ENCODE results near the gene SLC19A3.

The SLC19A3 gene

GRCh38 chr2:227665189-227665940, 52.5 kb downstream of the SLC19A3 start:
- WGBS = 89% methylated on average over 3 of the region's 6 CpGs
- H3K4me2 ChIP-seq (ENCODE audit: low read length, poor library complexity, severe bottlenecking) = no peak overlapping the region
- no peak overlapping the region for H3K4me3 ChIP-seq (ENCODE audit: insufficient read depth in 1 of 2, low read depth in 1 of 2, low read length in 2 of 2)
- no peak overlapping the region for H2AK5ac ChIP-seq (ENCODE audit: low read length, severe bottlenecking)
- no peak overlapping the region for H3K27ac ChIP-seq (ENCODE audit: low read length, poor library complexity, severe bottlenecking)
- peaks cover 1% of the 10 kb centered on the region for H3K4me1 ChIP-seq (ENCODE audit: control insufficient read depth, insufficient read depth, low read depth, low read length)
- H2BK5ac ChIP-seq (ENCODE audit: low read depth, low read length, poor library complexity, severe bottlenecking) = no peak overlapping the region
- H3K9ac ChIP-seq (ENCODE audit: low read length) = no peak overlapping the region
- H4K91ac ChIP-seq (ENCODE audit: low read length) = no peak overlapping the region
- no peak overlapping the region for H3K14ac ChIP-seq (ENCODE audit: low read length in 2 of 2)
- no peaks in the 10 kb centered on the region for H3K27me3 ChIP-seq (ENCODE audit: control insufficient read depth in 1 of 2, insufficient read depth in 1 of 2, low read length in 2 of 2)
- H4K8ac ChIP-seq (ENCODE audit: low read length) = no peak overlapping the region
- H3K9me3 ChIP-seq (ENCODE audit: control insufficient read depth, low read length) = no peaks in the 10 kb centered on the region
- H2BK120ac ChIP-seq (ENCODE audit: low read depth, low read length) = no peak overlapping the region
- H2AFZ ChIP-seq (ENCODE audit: low read depth, low read length) = no peak overlapping the region
- no peak overlapping the region for H3K23ac ChIP-seq (ENCODE audit: low read length in 2 of 2)
- no peaks in the 10 kb centered on the region for H3K36me3 ChIP-seq (ENCODE audit: control insufficient read depth in 1 of 2, insufficient read depth in 2 of 2, low read depth in 1 of 2, low read length in 2 of 2)
- H2BK12ac ChIP-seq (ENCODE audit: low read length in 2 of 2) = no peak overlapping the region
- H2BK15ac ChIP-seq (ENCODE audit: low read depth, poor library complexity, severe bottlenecking) = no peak overlapping the region
- DNase-seq = no peak
- no peak overlapping the region for H3K4ac ChIP-seq (ENCODE audit: low read depth in 1 of 2, low read length in 2 of 2)
- no peaks in the 10 kb centered on the region for H3K79me1 ChIP-seq (replicated peaks; ENCODE audit: low read length, poor library complexity, severe bottlenecking)
- H3K18ac ChIP-seq (ENCODE audit: low read depth in 1 of 2, low read length in 2 of 2) = no peak overlapping the region

DNA sequence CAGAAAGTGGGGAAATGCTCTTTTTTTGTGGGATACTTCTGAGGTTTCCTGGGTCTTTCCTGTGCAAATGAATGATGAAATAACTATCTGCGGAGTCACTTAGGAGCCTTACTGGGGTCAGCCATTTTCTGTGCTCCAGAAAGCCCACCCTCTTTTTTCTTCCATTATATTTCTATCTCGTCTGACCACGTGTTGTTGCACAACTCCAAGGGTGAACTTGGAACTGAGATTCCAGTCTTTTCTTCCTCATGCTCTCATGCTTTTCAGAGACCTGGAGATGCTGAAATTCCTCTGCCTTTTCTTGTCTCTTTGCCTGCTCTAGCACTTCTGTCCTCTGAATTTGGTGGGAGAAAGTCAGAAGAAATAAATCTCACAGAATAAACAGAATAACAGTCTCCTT, 56.0 kb downstream of the SLC19A3 start:
- WGBS = 72% methylated on average over 3 of the region's 3 CpGs
- Histone ChIP-seq H3K27me3 (ENCODE audit: control insufficient read depth in 1 of 2, insufficient read depth in 1 of 2, low read length in 2 of 2) (no peaks in the 10 kb centered on the region), H2AFZ (ENCODE audit: low read depth, low read length) (no peak overlapping the region), H2BK12ac (ENCODE audit: low read length in 2 of 2) (no peak overlapping the region), H3K4me1 (ENCODE audit: control insufficient read depth, insufficient read depth, low read depth, low read length) (peaks cover 3% of the 10 kb centered on the region), H2BK15ac (ENCODE audit: low read depth, poor library complexity, severe bottlenecking) (no peak overlapping the region), H3K9ac (ENCODE audit: low read length) (no peak overlapping the region), H4K91ac (ENCODE audit: low read length) (no peak overlapping the region), H3K18ac (ENCODE audit: low read depth in 1 of 2, low read length in 2 of 2) (no peak overlapping the region), H2AK5ac (ENCODE audit: low read length, severe bottlenecking) (no peak overlapping the region), H3K14ac (ENCODE audit: low read length in 2 of 2) (no peak overlapping the region), H3K4me3 (ENCODE audit: insufficient read depth in 1 of 2, low read depth in 1 of 2, low read length in 2 of 2) (no peak overlapping the region), H3K9me3 (ENCODE audit: control insufficient read depth, low read length) (no peaks in the 10 kb centered on the region), H4K8ac (ENCODE audit: low read length) (no peak overlapping the region), H2BK120ac (ENCODE audit: low read depth, low read length) (no peak overlapping the region), H3K23ac (ENCODE audit: low read length in 2 of 2) (no peak overlapping the region), H3K4me2 (ENCODE audit: low read length, poor library complexity, severe bottlenecking) (no peak overlapping the region), H2BK5ac (ENCODE audit: low read depth, low read length, poor library complexity, severe bottlenecking) (no peak overlapping the region), H3K36me3 (ENCODE audit: control insufficient read depth in 1 of 2, insufficient read depth in 2 of 2, low read depth in 1 of 2, low read length in 2 of 2) (no peaks in the 10 kb centered on the region), H3K4ac (ENCODE audit: low read depth in 1 of 2, low read length in 2 of 2) (no peak overlapping the region), H3K79me1 (replicated peaks; ENCODE audit: low read length, poor library complexity, severe bottlenecking) (no peaks in the 10 kb centered on the region), H3K27ac (ENCODE audit: low read length, poor library complexity, severe bottlenecking) (no peak overlapping the region)
- DNase-seq = no peak

DNA sequence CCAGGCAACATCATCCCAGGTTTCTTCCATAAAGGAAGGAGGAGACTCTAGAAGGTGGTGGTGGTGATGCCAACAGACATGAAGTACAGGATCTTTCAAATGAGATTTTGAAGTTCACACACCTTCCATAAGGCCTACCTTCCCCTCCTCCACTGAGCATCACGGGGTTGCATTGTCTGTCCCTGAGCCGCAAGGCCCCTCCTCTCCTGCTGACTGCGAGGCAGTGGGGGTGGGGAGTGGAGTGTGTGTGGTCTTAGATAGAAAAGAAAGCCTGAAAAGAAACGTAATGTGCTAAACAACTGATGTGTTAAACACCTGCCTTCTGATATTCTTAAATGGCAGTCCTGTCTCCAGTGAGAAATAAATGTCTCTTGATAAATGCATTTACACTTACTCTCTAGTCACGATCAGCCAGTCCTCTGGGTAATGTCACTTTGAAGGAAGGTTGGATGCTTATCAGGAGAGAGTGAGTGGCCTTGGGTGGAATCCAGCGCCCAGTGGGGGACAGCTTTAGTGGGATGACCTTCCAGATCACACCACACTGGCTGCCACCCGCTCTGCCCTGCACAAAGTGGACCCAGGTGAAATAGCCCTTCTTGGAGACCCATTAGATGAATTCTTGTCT, 56.7 kb downstream of the SLC19A3 start:
- Histone ChIP-seq H3K9ac (ENCODE audit: low read length) (no peak overlapping the region), H3K27me3 (ENCODE audit: control insufficient read depth in 1 of 2, insufficient read depth in 1 of 2, low read length in 2 of 2) (no peaks in the 10 kb centered on the region), H2BK12ac (ENCODE audit: low read length in 2 of 2) (no peak overlapping the region), H2AK5ac (ENCODE audit: low read length, severe bottlenecking) (no peak overlapping the region), H2BK5ac (ENCODE audit: low read depth, low read length, poor library complexity, severe bottlenecking) (no peak overlapping the region), H4K91ac (ENCODE audit: low read length) (no peak overlapping the region), H4K8ac (ENCODE audit: low read length) (peak overlapping the region; percentile 14), H3K14ac (ENCODE audit: low read length in 2 of 2) (no peak overlapping the region), H3K36me3 (ENCODE audit: control insufficient read depth in 1 of 2, insufficient read depth in 2 of 2, low read depth in 1 of 2, low read length in 2 of 2) (no peaks in the 10 kb centered on the region), H2AFZ (ENCODE audit: low read depth, low read length) (no peak overlapping the region), H3K9me3 (ENCODE audit: control insufficient read depth, low read length) (no peaks in the 10 kb centered on the region), H3K23ac (ENCODE audit: low read length in 2 of 2) (no peak overlapping the region), H3K4me2 (ENCODE audit: low read length, poor library complexity, severe bottlenecking) (no peak overlapping the region), H3K27ac (ENCODE audit: low read length, poor library complexity, severe bottlenecking) (no peak overlapping the region), H3K79me1 (replicated peaks; ENCODE audit: low read length, poor library complexity, severe bottlenecking) (no peaks in the 10 kb centered on the region), H3K18ac (ENCODE audit: low read depth in 1 of 2, low read length in 2 of 2) (no peak overlapping the region), H2BK120ac (ENCODE audit: low read depth, low read length) (no peak overlapping the region), H2BK15ac (ENCODE audit: low read depth, poor library complexity, severe bottlenecking) (no peak overlapping the region), H3K4me3 (ENCODE audit: insufficient read depth in 1 of 2, low read depth in 1 of 2, low read length in 2 of 2) (no peak overlapping the region), H3K4me1 (ENCODE audit: control insufficient read depth, insufficient read depth, low read depth, low read length) (peaks cover 3% of the 10 kb centered on the region), H3K4ac (ENCODE audit: low read depth in 1 of 2, low read length in 2 of 2) (no peak overlapping the region)
- 47% methylated on average over 4 of the region's 7 CpGs for WGBS
- DNase-seq = no peak

GRCh38 chr2:227657199-227657845, 60.5 kb downstream of the SLC19A3 start:
- Histone ChIP-seq H3K36me3 (ENCODE audit: control insufficient read depth in 1 of 2, insufficient read depth in 2 of 2, low read depth in 1 of 2, low read length in 2 of 2) (no peaks in the 10 kb centered on the region), H2AK5ac (ENCODE audit: low read length, severe bottlenecking) (no peak overlapping the region), H2BK5ac (ENCODE audit: low read depth, low read length, poor library complexity, severe bottlenecking) (no peak overlapping the region), H2BK15ac (ENCODE audit: low read depth, poor library complexity, severe bottlenecking) (no peak overlapping the region), H2AFZ (ENCODE audit: low read depth, low read length) (no peak overlapping the region), H2BK12ac (ENCODE audit: low read length in 2 of 2) (no peak overlapping the region), H3K14ac (ENCODE audit: low read length in 2 of 2) (no peak overlapping the region), H3K4me2 (ENCODE audit: low read length, poor library complexity, severe bottlenecking) (no peak overlapping the region), H3K4ac (ENCODE audit: low read depth in 1 of 2, low read length in 2 of 2) (no peak overlapping the region), H3K4me1 (ENCODE audit: control insufficient read depth, insufficient read depth, low read depth, low read length) (peaks cover 3% of the 10 kb centered on the region), H4K91ac (ENCODE audit: low read length) (no peak overlapping the region), H3K9me3 (ENCODE audit: control insufficient read depth, low read length) (no peaks in the 10 kb centered on the region), H3K18ac (ENCODE audit: low read depth in 1 of 2, low read length in 2 of 2) (no peak overlapping the region), H3K23ac (ENCODE audit: low read length in 2 of 2) (no peak overlapping the region), H4K8ac (ENCODE audit: low read length) (no peak overlapping the region), H3K9ac (ENCODE audit: low read length) (peak overlapping the region; percentile 41), H3K27ac (ENCODE audit: low read length, poor library complexity, severe bottlenecking) (no peak overlapping the region), H3K4me3 (ENCODE audit: insufficient read depth in 1 of 2, low read depth in 1 of 2, low read length in 2 of 2) (no peak overlapping the region), H3K27me3 (ENCODE audit: control insufficient read depth in 1 of 2, insufficient read depth in 1 of 2, low read length in 2 of 2) (no peaks in the 10 kb centered on the region), H2BK120ac (ENCODE audit: low read depth, low read length) (no peak overlapping the region), H3K79me1 (replicated peaks; ENCODE audit: low read length, poor library complexity, severe bottlenecking) (no peaks in the 10 kb centered on the region)
- DNase-seq = peak; percentile 10
- WGBS = 82% methylated on average over 4 of the region's 8 CpGs

All from mesenchymal stem cell (in vitro differentiated cells and primary cell).